A549 (cell line): ENCODE data around the gene ITGA1. TPM values are rescaled to one million over a fixed set of nuclear protein-coding genes. Genes with fewer than 3 reads are reported as not detected.

Experiments used
- ATAC-seq, 2 experiments: fragments of 200-7000 bp in 1 of 2; fragments of >200 bp in 1 of 2; cut with Nextera tagmentation in 1 of 2; cut with Tn5 transposase in 1 of 2; 3 replicates each; pipeline versions ENCODE4 v1.8.0 to v1.9.1; 2018 to 2020; ENCODE audit warnings: mild to moderate bottlenecking in 1 of 2, moderate library complexity in 1 of 2
- CTCF ChIA-PET: fragments of 300-600 bp; sonication (Branson Sonifier 250); formaldehyde crosslinking; extraction: SDS; loops from one replicate; lab custom pipeline; 2021; ENCODE audit warnings: antibody characterized with exemption, inconsistent platforms; lab: Yijun Ruan, JAX
- POLR2A ChIA-PET: fragments of 350-600 bp; formaldehyde crosslinking; extraction: SDS; loops from one replicate; lab custom pipeline; 2021; ENCODE audit warnings: antibody characterized with exemption, inconsistent platforms; lab: Yijun Ruan, JAX
- DNase-seq, 2 experiments: peaks; one replicate each; pipeline versions ENCODE4 v3.0.0 to v3.0.0-alpha.2; 2011 to 2016; ENCODE audit warnings: low read depth in 1 of 2, low spot score in 1 of 2
- FAIRE-seq: peaks from 2 replicates; lab custom pipeline; 2011; peaks lifted over from hg19 to GRCh38; lab: Jason Lieb, UNC
- H3K27ac ChIP-seq, 2 experiments: fragments of >200 bp; sonication (Bioruptor Twin); formaldehyde crosslinking; 3 replicates each; pipeline ENCODE4 v1.5.1; 2016 to 2017
- H3K4me1 ChIP-seq: fragments of >200 bp; sonication (Bioruptor Twin); formaldehyde crosslinking; 3 replicates; pipeline ENCODE4 v1.6.1; 2016
- H3K4me2 ChIP-seq: fragments of >200 bp; sonication (Bioruptor Twin); formaldehyde crosslinking; 3 replicates; pipeline ENCODE4 v1.6.1; 2016
- H3K4me3 ChIP-seq: fragments of >200 bp; sonication (Bioruptor Twin); formaldehyde crosslinking; 3 replicates; pipeline ENCODE4 v1.5.1; 2016
- H3K9me3 ChIP-seq: fragments of >200 bp; sonication (Bioruptor Twin); formaldehyde crosslinking; 3 replicates; pipeline ENCODE4 v1.6.1; 2016
- BCL3 ChIP-seq: fragments of >200 bp; sonication (Bioruptor Twin); formaldehyde crosslinking; IDR thresholded peaks from 3 replicates; pipeline ENCODE4 v1.6.1; 2016
- CBX2 ChIP-seq: fragments of 200-600 bp; sonication (generic); IDR thresholded peaks from 2 replicates; pipeline ENCODE4 v1.6.1; 2016; ENCODE audit warnings: low read depth, mild to moderate bottlenecking, borderline replicate concordance
- E2F6 ChIP-seq: IDR thresholded peaks from 2 replicates; pipeline ENCODE4 v1.6.1; 2012; ENCODE audit warnings: low read depth, borderline replicate concordance
- EHMT2 ChIP-seq: fragments of 200-600 bp; sonication (generic); IDR thresholded peaks from 2 replicates; pipeline ENCODE4 v1.6.1; 2016; ENCODE audit warnings: antibody characterized with exemption, low read depth, mild to moderate bottlenecking, moderate library complexity
- ESRRA ChIP-seq: fragments of 150-350 bp; IDR thresholded peaks from 2 replicates; pipeline ENCODE4 v1.6.1; 2014; ENCODE audit warnings: mild to moderate bottlenecking, low read length, borderline replicate concordance
- GATA3 ChIP-seq: IDR thresholded peaks from 2 replicates; pipeline ENCODE4 v1.6.1; 2012; ENCODE audit warnings: borderline replicate concordance
- HDAC2 ChIP-seq: fragments of 200-600 bp; sonication (generic); IDR thresholded peaks from 2 replicates; pipeline ENCODE4 v1.6.1; 2016
- HEYL ChIP-seq: fragments of 250-450 bp; sonication (Bioruptor Pico); IDR thresholded peaks from 2 replicates; pipeline ENCODE4 v1.8.0; 2021; ENCODE audit warnings: mild to moderate bottlenecking, moderate library complexity
- HOXA7 ChIP-seq: fragments of 250-450 bp; sonication (Bioruptor Pico); IDR thresholded peaks from 2 replicates; pipeline ENCODE4 v1.5.0; 2020; ENCODE audit warnings: mild to moderate bottlenecking, moderate library complexity
- MAFK ChIP-seq: fragments of 450-650 bp; IDR thresholded peaks from 2 replicates; pipeline ENCODE4 v1.6.1; 2014; ENCODE audit not compliant: partially characterized antibody
- NR3C1 ChIP-seq: fragments of >200 bp; sonication (Bioruptor Twin); formaldehyde crosslinking; IDR thresholded peaks from 3 replicates; pipeline ENCODE4 v1.6.1; 2017
- PHF8 ChIP-seq: fragments of 200-600 bp; sonication (generic); IDR thresholded peaks from 2 replicates; pipeline ENCODE4 v1.6.1; 2016; ENCODE audit warnings: low read depth, mild to moderate bottlenecking, antibody characterized with exemption, moderate library complexity, borderline replicate concordance
- POLR2A ChIP-seq: IDR thresholded peaks from 2 replicates; pipeline ENCODE4 v1.6.1; 2012; ENCODE audit warnings: mild to moderate bottlenecking, low read length
- RAD21 ChIP-seq, 2 experiments: fragments of >200 bp in 1 of 2; sonication (Bioruptor Twin) in 1 of 2; formaldehyde crosslinking in 1 of 2; IDR thresholded peaks in 1 of 2; conservative IDR thresholded peaks in 1 of 2; 2 replicates in 1 of 2; 3 replicates in 1 of 2; pipeline ENCODE4 v1.6.1; 2012 to 2018; ENCODE audit warnings: inconsistent platforms in 1 of 2
- REST ChIP-seq: fragments of 200-600 bp; sonication (generic); IDR thresholded peaks from 2 replicates; pipeline ENCODE4 v1.6.1; 2016; ENCODE audit warnings: antibody characterized with exemption, mild to moderate bottlenecking, moderate library complexity
- RNF2 ChIP-seq: fragments of 200-600 bp; sonication (generic); IDR thresholded peaks from 2 replicates; pipeline ENCODE4 v1.6.1; 2016; ENCODE audit warnings: low read depth, mild to moderate bottlenecking, antibody characterized with exemption, moderate library complexity, borderline replicate concordance
- SMC3 ChIP-seq: fragments of >200 bp; sonication (Bioruptor Twin); formaldehyde crosslinking; IDR thresholded peaks from 3 replicates; pipeline ENCODE4 v1.6.1; 2018; ENCODE audit warnings: inconsistent platforms
- SREBF2 ChIP-seq: fragments of 450-650 bp; IDR thresholded peaks from 2 replicates; pipeline ENCODE4 v1.6.1; 2014; ENCODE audit warnings: mild to moderate bottlenecking, moderate library complexity
- TFCP2L1 ChIP-seq: fragments of 250-450 bp; sonication (Bioruptor Pico); IDR thresholded peaks from 2 replicates; pipeline ENCODE4 v1.5.0; 2021; ENCODE audit warnings: mild to moderate bottlenecking
- TP53 ChIP-seq: fragments of 250-450 bp; sonication (Bioruptor Pico); IDR thresholded peaks from 2 replicates; pipeline ENCODE4 v1.5.0; 2021; ENCODE audit warnings: mild to moderate bottlenecking, moderate library complexity
- USF2 ChIP-seq: fragments of 450-650 bp; IDR thresholded peaks from 2 replicates; pipeline ENCODE4 v1.6.1; 2014; ENCODE audit warnings: antibody characterized with exemption
- ZFP36 ChIP-seq: fragments of 450-650 bp; IDR thresholded peaks from 2 replicates; pipeline ENCODE4 v1.6.1; 2014; ENCODE audit warnings: borderline replicate concordance; ENCODE audit not compliant: partially characterized antibody
- WGBS: methylation state at CpG from one replicate; pipeline ENCODE4 v1.1.6; 2017; ENCODE audit errors: missing lambda C conversion rate; 5-methylcytosine and 5-hydroxymethylcytosine counted together
- polyA plus RNA-seq, 4 experiments: library from polyadenylated mRNA; depleted of rRNA in 3 of 4; stranded (reverse); fragments of >200 nt; fragmentation: RNase III in 1 of 4; extraction: RNeasy Plus Mini Kit Qiagen cat#74134 plus additional on column Dnase treatment in 1 of 4; gene quantifications; 2 replicates in 3 of 4; 3 replicates in 1 of 4; pipeline ENCODE4 v1.2.3, GENCODE V29; 2011 to 2017

Gene ITGA1
- polyA plus RNA-seq, 2 of the 4 experiments (the other 2 are of a cell fraction), result 1.5 to 5.5 TPM

GRCh38 chr5:52829664-52830063 is 41.9 kb downstream of the ITGA1 start:
- no peak overlapping the region for H3K4me3 ChIP-seq
- no peak overlapping the region for H3K27ac ChIP-seq
- POLR2A ChIA-PET, result no interaction called here
- TF ChIP-seq ZFP36 (no peak), USF2 (no peak), PHF8 (no peak), HOXA7 (CRISPR knock-in tag) (no peak), ESRRA (no peak), CBX2 (no peak), EHMT2 (no peak), RNF2 (no peak), MAFK (no peak)
- TF ChIP-seq, all 56 proteins: peak for 0
- Histone ChIP-seq H3K4me1 (no peaks in the 10 kb centered on the region), H3K9me3 (no peaks in the 10 kb centered on the region), H3K4me2 (no peak overlapping the region)
- FAIRE-seq, result no peak
- no peak for ATAC-seq
- no peak for DNase-seq
- CTCF ChIA-PET, result no interaction called here

- TF ChIP-seq NR3C1 (no peak), SREBF2 (no peak), E2F6 (no peak), HOXA7 (CRISPR knock-in tag) (no peak), TFCP2L1 (CRISPR knock-in tag) (no peak), HEYL (CRISPR knock-in tag) (no peak), RAD21 (conservative IDR thresholded peaks at IDR 0.05 in 1 of 2, IDR thresholded peaks at IDR 0.05 in 1 of 2) (no peak), POLR2A (no peak)
- no peak for DNase-seq
- no peak for ATAC-seq
- Histone ChIP-seq H3K27ac (no peak overlapping the region), H3K4me3 (no peak overlapping the region), H3K4me1 (no peaks in the 10 kb centered on the region), H3K4me2 (no peak overlapping the region), H3K9me3 (no peaks in the 10 kb centered on the region)
- ChIA-PET CTCF (no interaction called here), POLR2A (no interaction called here)
- FAIRE-seq, result no peak
- WGBS, result 71% methylated on average over 2 of the region's 2 CpGs
Observed at GRCh38 chr5:52830650-52831049, 42.9 kb downstream of the ITGA1 start.

- WGBS, result 19% methylated on average over 2 of the region's 2 CpGs
- ChIA-PET CTCF (no interaction called here), POLR2A (interaction anchor here (0.6 kb wide), 1 partner anchor 10 kb away, joined by 4 read pairs; no protein-coding TSS in a partner anchor)
- no peak overlapping the region for H3K4me3 ChIP-seq
- DNase-seq (no peak), FAIRE-seq (no peak), ATAC-seq (no peak)
- H3K4me2 ChIP-seq, result no peak overlapping the region
- no peaks in the 10 kb centered on the region for H3K4me1 ChIP-seq
- H3K9me3 ChIP-seq, result no peaks in the 10 kb centered on the region
- TF ChIP-seq SMC3 (no peak), E2F6 (no peak), TP53 (CRISPR knock-in tag) (no peak), HDAC2 (no peak), BCL3 (no peak), GATA3 (no peak), HOXA7 (CRISPR knock-in tag) (no peak), REST (no peak), ZFP36 (no peak), RAD21 (conservative IDR thresholded peaks at IDR 0.05 in 1 of 2, IDR thresholded peaks at IDR 0.05 in 1 of 2) (no peak)
- H3K27ac ChIP-seq, result no peak overlapping the region
Observed at GRCh38 chr5:52831786-52832511, 44.2 kb downstream of the ITGA1 start.
